Liver (tissue), 3 donors: ENCODE results near the gene HOXA3.

Source experiments
- JUND ChIP-seq, 2 donors: IDR thresholded peaks; 2 replicates each; pipeline ENCODE4 v1.6.1; 2016; ENCODE audit warnings: antibody characterized with exemption in 2 of 2
- TF ChIP-seq, protein P1 (sequence below): IDR thresholded peaks from 2 replicates; pipeline ENCODE4 v1.6.1; 2016; ENCODE audit warnings: antibody characterized with exemption
- TF ChIP-seq, protein P2 (sequence below): fragments of 150-350 bp; IDR thresholded peaks from 2 replicates; pipeline ENCODE4 v1.5.1; 2017; ENCODE audit warnings: improper control_type of control experiment, low read depth, low read length; ENCODE audit not compliant: missing input control
- donor health status: healthy.
- donor health status: healthy.

DNA sequence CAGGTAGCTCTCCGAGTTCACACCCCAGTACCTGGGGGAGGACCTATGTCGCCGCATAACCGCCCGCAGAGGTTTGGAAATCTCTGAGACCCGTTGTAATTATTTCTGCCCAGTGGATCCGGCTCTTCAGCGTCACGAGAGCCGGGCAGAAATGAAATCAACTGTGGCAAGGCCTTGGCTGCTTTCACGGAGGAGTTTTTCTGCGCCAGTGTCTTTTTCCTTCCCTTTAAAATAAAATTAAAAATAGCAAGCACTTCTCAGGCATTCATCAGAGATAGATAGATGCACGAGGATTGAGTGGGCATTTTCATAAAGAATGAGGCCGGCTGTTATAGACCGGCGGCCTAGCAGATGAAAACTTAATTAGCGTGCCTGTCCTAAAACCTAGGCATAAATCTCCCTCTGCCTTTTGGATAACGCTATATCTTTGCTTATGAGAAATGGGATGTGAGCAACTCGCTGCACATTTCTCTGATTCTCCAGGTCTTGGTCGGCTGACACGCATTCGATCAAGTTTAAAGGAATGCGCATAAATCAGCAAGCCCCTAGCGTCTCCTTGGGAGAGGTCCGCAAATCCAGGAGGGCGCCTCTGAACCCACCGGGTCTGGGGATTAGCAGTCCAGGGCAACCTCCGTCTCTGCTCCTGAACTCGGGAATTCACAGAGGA lies 41.1 kb upstream of the HOXA3 start:
- TF ChIP-seq, protein P1, sequence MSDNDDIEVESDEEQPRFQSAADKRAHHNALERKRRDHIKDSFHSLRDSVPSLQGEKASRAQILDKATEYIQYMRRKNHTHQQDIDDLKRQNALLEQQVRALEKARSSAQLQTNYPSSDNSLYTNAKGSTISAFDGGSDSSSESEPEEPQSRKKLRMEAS: no peak
- TF ChIP-seq, protein P2, sequence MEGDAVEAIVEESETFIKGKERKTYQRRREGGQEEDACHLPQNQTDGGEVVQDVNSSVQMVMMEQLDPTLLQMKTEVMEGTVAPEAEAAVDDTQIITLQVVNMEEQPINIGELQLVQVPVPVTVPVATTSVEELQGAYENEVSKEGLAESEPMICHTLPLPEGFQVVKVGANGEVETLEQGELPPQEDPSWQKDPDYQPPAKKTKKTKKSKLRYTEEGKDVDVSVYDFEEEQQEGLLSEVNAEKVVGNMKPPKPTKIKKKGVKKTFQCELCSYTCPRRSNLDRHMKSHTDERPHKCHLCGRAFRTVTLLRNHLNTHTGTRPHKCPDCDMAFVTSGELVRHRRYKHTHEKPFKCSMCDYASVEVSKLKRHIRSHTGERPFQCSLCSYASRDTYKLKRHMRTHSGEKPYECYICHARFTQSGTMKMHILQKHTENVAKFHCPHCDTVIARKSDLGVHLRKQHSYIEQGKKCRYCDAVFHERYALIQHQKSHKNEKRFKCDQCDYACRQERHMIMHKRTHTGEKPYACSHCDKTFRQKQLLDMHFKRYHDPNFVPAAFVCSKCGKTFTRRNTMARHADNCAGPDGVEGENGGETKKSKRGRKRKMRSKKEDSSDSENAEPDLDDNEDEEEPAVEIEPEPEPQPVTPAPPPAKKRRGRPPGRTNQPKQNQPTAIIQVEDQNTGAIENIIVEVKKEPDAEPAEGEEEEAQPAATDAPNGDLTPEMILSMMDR: no peak
- TF ChIP-seq JUND (IDR thresholded peaks at IDR 0.05): no peak
